ENCODE results near the gene GRPEL2. TPM values are rescaled to one million over a fixed set of nuclear protein-coding genes. Genes with fewer than 3 reads are reported as not detected.
A peak's percentile ranks its signal among the peaks of the same experiment; 100 is the strongest.

The GRPEL2 gene
- total RNA-seq (2022): 33.6 and 36.8 TPM in 2 replicates
- Bru-seq, nascent RNA: percentile 97 among the genes with signal in this experiment
- BruChase-seq, experiment 1, labeled RNA remaining after a 2-hour chase: percentile 99 among the genes with signal in this experiment
- BruChase-seq, experiment 2, labeled RNA remaining after a 6-hour chase: percentile 92 among the genes with signal in this experiment
- long read RNA-seq, full-length matches to known transcripts: 19 of 26 reads
- long read RNA-seq, partial matches to known transcripts: 5 of 26 reads
- long read RNA-seq, other reads (novel, unspliced or antisense): 2 of 26 reads

GRCh38 chr5:149345147-149345891 lies at the start of gene GRPEL2:
TSS of gene GRPEL2 (plus strand) at chr5:149345499. CDS start at chr5:149345540, 41 bp downstream.
- Mint-ChIP-seq H3K4me1 (ENCODE audit: low read depth, unreplicated experiment) (no peaks in the 10 kb centered on the region), H3K27me3 (ENCODE audit: insufficient read depth, unreplicated experiment) (no peaks in the 10 kb centered on the region), H3K27ac (ENCODE audit: unreplicated experiment) (peak within 1 kb of the TSS; percentile 93), H3K9me3 (ENCODE audit: unreplicated experiment) (no peaks in the 10 kb centered on the region), H3K36me3 (ENCODE audit: insufficient read depth, unreplicated experiment) (peaks cover 55% of the 10 kb centered on the region), H3K4me3 (ENCODE audit: unreplicated experiment) (peak within 1 kb of the TSS; percentile 95)
- no peak for TF ChIP-seq CTCF (IDR thresholded peaks at IDR 0.05; ENCODE audit: insufficient read depth in 1 of 2, low read depth in 1 of 2, low read length in 1 of 2, severe bottlenecking in 1 of 2, unreplicated experiment in 1 of 2)
- peak within 1 kb of the TSS; percentile 88 for H3K4me3 ChIP-seq (ENCODE audit: low read depth, low read length)
- H3K36me3 ChIP-seq (ENCODE audit: control insufficient read depth, insufficient read depth, low read length): peaks cover 9% of the 10 kb centered on the region
- peak; percentile 95 to 97 for DNase-seq
- ChIA-PET CTCF (interaction anchor here (0.6 to 1.7 kb wide), 8 partner anchors 13 to 273 kb away, joined by 3 to 8 read pairs (median 3); partner anchors contain the start of gene PCYOX1L), POLR2A (interaction anchor here (0.6 to 3.2 kb wide), 6 partner anchors 12 to 44 kb away, joined by 3 to 42 read pairs (median 4); partner anchors contain the start of gene PCYOX1L)
- BruUV-seq (replicated peaks): no TSS peak
- no peaks in the 10 kb centered on the region for H3K9me3 ChIP-seq
- peaks cover 10% of the 10 kb centered on the region for H3K4me1 ChIP-seq
- no peaks in the 10 kb centered on the region for H3K27me3 ChIP-seq (replicated peaks; ENCODE audit: control insufficient read depth, insufficient read depth, low read length)
- intact Hi-C loops (cut with micrococcal nuclease; ENCODE audit: unreplicated experiment): loop anchor here (1.0 kb wide), 3 partner anchors 9 to 25 kb away; no protein-coding TSS in a partner anchor

GRCh38 chr5:149297340-149298025 lies 47.8 kb upstream of the GRPEL2 start:
- Histone ChIP-seq H3K4me1 (no peaks in the 10 kb centered on the region), H3K36me3 (ENCODE audit: control insufficient read depth, insufficient read depth, low read length) (no peaks in the 10 kb centered on the region), H3K27me3 (replicated peaks; ENCODE audit: control insufficient read depth, insufficient read depth, low read length) (peaks cover 2% of the 10 kb centered on the region), H3K9me3 (no peaks in the 10 kb centered on the region), H3K4me3 (ENCODE audit: low read depth, low read length) (no peak overlapping the region)
- ChIA-PET POLR2A (no interaction called here), CTCF (no interaction called here)
- BruUV-seq (replicated peaks): no TSS peak
- no peak overlapping the region for H3K27ac Mint-ChIP-seq (ENCODE audit: unreplicated experiment)
- TF ChIP-seq CTCF (IDR thresholded peaks at IDR 0.05; ENCODE audit: insufficient read depth in 1 of 2, low read depth in 1 of 2, low read length in 1 of 2, severe bottlenecking in 1 of 2, unreplicated experiment in 1 of 2): no peak
- no peak overlapping the region for H3K4me3 Mint-ChIP-seq (ENCODE audit: unreplicated experiment)
- H3K36me3 Mint-ChIP-seq (ENCODE audit: insufficient read depth, unreplicated experiment): no peaks in the 10 kb centered on the region
- no peaks in the 10 kb centered on the region for H3K4me1 Mint-ChIP-seq (ENCODE audit: low read depth, unreplicated experiment)
- intact Hi-C loops (cut with micrococcal nuclease; ENCODE audit: unreplicated experiment): no loop called here
- no peak for DNase-seq
- peaks cover 10% of the 10 kb centered on the region for H3K27me3 Mint-ChIP-seq (ENCODE audit: insufficient read depth, unreplicated experiment)
- no peaks in the 10 kb centered on the region for H3K9me3 Mint-ChIP-seq (ENCODE audit: unreplicated experiment)

GRCh38 chr5:149298163-149298562 lies 47.1 kb upstream of the GRPEL2 start:
- no peak overlapping the region for H3K27ac Mint-ChIP-seq (ENCODE audit: unreplicated experiment)

More at GRCh38 chr5:149298163-149298562, 47.1 kb upstream of the GRPEL2 start:
- no TSS peak for BruUV-seq (replicated peaks)
- H3K9me3 ChIP-seq: no peaks in the 10 kb centered on the region
- H3K27me3 ChIP-seq (replicated peaks; ENCODE audit: control insufficient read depth, insufficient read depth, low read length): no peaks in the 10 kb centered on the region; the same call in 1 of the 2 replicates
- Mint-ChIP-seq H3K27me3 (ENCODE audit: insufficient read depth, unreplicated experiment) (peaks cover 9% of the 10 kb centered on the region), H3K36me3 (ENCODE audit: insufficient read depth, unreplicated experiment) (no peaks in the 10 kb centered on the region), H3K4me3 (ENCODE audit: unreplicated experiment) (no peak overlapping the region), H3K9me3 (ENCODE audit: unreplicated experiment) (no peaks in the 10 kb centered on the region), H3K4me1 (ENCODE audit: low read depth, unreplicated experiment) (no peaks in the 10 kb centered on the region)
- H3K4me3 ChIP-seq (ENCODE audit: low read depth, low read length): no peak overlapping the region
- ChIA-PET POLR2A (no interaction called here), CTCF (no interaction called here)
- H3K36me3 ChIP-seq (ENCODE audit: control insufficient read depth, insufficient read depth, low read length): no peaks in the 10 kb centered on the region
- intact Hi-C loops (cut with micrococcal nuclease; ENCODE audit: unreplicated experiment): no loop called here
- H3K4me1 ChIP-seq: no peaks in the 10 kb centered on the region
- no peak for DNase-seq
- TF ChIP-seq CTCF (IDR thresholded peaks at IDR 0.05; ENCODE audit: insufficient read depth in 1 of 2, low read depth in 1 of 2, low read length in 1 of 2, severe bottlenecking in 1 of 2, unreplicated experiment in 1 of 2): no peak

All from Caco-2 (cell line).